Measurements from ENCODE around the gene DUSP22. TPM values are rescaled to one million over a fixed set of nuclear protein-coding genes. Genes with fewer than 3 reads are reported as not detected.
A peak's percentile ranks its signal among the peaks of the same experiment; 100 is the strongest.

DUSP22 gene
- total RNA-seq, 4 donors from 2014 or later: 35.4 to 213 (median 49.5) TPM

DNA sequence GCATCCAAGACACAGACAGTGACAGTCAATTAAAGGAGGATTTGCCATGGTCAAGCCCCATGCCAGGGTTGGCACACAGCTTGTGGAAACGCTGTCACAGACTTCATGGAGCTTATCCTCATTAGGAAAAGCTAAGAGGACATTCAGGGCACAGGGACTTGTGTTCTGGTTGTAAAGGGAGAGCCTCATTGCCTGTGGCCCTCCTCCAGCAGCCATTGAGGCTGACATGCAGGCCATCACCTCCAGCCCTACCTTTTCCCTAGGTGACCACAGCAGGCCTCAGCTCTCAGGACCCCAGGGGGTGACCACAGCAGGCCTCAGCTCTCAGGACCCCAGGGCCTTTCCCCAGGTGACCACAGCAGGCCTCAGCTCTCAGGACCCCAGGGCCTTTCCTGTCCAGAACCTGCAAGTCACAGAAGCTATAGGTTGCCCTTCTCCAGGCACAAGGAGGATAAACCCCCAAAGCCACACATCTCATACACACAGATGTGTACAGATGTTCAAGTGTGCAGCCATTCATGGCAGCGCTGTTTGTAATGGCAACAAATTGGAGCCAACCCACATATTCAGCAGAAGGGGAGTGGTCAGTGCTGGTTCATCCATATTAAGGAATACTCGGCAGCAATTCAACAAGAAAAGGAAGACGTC, 26.1 kb downstream of the DUSP22 start:
- no peak for DNase-seq
- in situ Hi-C loops (cut with MboI; ENCODE audit: low pct_ligation_motif_present in 1 of 4, low pct_unique_long_range_greater_than_20kb in 1 of 4, low sequenced_read_pairs in 3 of 4): no loop called here
- peak overlapping the region in 1 of 4 donors; percentile 58 for H3K27ac ChIP-seq

DNA sequence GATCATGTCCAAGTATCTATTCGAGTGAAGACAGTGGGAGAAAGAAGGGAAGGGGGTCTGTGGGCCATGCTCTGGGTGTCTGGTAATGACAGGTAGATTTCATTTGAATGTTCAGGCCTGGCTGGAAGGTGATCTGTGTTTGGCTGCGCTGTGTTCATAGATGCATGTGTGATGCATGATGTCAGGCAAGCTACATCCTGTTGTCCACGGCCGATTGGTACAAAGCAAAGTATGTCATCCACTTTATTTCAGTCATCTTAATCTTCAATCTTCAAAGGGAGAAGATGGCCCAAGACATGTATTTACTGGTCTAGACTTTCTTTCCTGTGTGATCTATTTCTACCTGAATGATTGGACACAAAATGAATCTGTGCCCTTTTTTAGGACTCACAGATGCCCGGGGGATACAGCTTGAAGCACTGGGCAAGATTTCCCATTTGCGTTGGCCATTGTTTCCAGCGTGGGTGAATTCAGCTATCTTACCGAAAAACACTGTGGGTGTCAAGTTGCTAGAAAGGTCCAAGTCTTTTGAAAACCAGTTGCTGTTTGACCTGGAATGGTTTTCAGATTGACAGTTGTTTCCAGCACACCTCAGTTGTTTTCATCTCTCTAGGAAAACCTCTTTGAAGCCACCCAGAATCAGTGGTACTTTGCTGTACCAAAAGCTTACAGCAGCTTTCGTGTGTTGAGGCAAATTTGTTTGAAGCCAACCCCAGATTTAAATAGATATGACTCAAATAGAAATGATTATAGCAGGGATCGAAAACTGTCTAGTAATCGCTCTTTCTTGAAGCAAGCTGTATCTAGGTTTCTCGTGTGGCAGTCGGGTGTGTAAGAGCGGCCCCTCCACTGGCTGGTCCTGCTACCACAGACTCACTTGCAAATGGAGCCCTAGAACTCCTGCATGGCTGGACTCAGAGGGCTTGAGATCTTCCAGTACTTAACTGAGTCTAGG, 27.2 kb downstream of the DUSP22 start:
- in situ Hi-C loops (cut with MboI; ENCODE audit: low pct_ligation_motif_present in 1 of 4, low pct_unique_long_range_greater_than_20kb in 1 of 4, low sequenced_read_pairs in 3 of 4): no loop called here
- peak overlapping the region in 1 of 4 donors; percentile 63 for H3K27ac ChIP-seq

More for the DNA sequence above, 26.1 kb downstream of the DUSP22 start:
- Histone ChIP-seq H3K9me3 (no peaks in the 10 kb centered on the region), H3K4me1 (peaks cover 3 to 11% (median 5%) of the 10 kb centered on the region in 4 donors), H3K4me3 (no peak overlapping the region), H3K27me3 (no peaks in the 10 kb centered on the region), H3K36me3 (no peaks in the 10 kb centered on the region)
- 78% methylated on average over 4 of the region's 4 CpGs for WGBS, 2 donors (ENCODE audit: low coverage in 1 of 2)
- no peak for TF ChIP-seq POLR2AphosphoS5 (IDR thresholded peaks at IDR 0.05)
- TF ChIP-seq POLR2A (IDR thresholded peaks at IDR 0.05): no peak
- TF ChIP-seq, protein P1, sequence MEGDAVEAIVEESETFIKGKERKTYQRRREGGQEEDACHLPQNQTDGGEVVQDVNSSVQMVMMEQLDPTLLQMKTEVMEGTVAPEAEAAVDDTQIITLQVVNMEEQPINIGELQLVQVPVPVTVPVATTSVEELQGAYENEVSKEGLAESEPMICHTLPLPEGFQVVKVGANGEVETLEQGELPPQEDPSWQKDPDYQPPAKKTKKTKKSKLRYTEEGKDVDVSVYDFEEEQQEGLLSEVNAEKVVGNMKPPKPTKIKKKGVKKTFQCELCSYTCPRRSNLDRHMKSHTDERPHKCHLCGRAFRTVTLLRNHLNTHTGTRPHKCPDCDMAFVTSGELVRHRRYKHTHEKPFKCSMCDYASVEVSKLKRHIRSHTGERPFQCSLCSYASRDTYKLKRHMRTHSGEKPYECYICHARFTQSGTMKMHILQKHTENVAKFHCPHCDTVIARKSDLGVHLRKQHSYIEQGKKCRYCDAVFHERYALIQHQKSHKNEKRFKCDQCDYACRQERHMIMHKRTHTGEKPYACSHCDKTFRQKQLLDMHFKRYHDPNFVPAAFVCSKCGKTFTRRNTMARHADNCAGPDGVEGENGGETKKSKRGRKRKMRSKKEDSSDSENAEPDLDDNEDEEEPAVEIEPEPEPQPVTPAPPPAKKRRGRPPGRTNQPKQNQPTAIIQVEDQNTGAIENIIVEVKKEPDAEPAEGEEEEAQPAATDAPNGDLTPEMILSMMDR (IDR thresholded peaks at IDR 0.05): no peak
- no peak for TF ChIP-seq EP300 (IDR thresholded peaks at IDR 0.05; ENCODE audit: low read depth)
- intact Hi-C loops (cut with DNase I; ENCODE audit: low total_unique reads): no loop called here

DNA sequence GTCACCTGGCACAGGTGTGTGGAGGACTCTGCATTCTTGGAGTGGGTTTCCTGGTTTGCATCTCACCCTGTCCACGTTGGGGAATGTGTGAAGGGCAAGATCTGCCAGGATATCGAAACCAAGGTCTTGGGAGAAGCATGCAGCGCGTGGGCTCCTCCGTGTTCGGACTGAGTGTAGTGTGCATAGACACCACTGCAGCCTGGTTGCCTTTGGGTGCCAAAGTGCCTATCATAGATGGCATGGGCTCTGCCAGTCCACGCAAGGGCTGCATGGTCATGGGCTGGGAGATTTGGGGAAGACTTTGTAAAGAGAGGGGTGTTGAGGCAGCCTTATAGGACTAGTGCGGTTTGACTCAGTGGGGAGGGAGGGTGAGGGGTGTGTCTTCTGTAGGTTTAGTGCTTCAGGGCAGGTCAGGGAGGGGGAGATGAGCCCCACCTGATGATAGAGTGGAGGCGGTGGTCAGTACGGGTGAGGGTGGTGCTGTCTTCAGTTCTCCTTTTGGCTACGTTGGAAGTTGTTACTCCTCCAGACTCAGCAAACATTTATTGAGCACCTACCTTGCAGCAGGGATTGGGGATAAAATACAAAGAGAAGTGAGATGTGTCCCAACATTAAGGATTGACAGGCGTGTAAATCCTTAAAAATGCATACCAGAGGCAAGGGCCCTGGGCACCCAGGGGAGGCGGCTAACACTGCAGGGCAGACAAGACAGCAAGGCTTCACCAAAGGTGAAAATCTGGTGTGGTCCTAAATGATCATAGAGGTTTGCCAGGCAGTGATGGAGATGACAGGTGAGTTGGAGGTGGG, 28.3 kb downstream of the DUSP22 start:
- 78 to 86% methylated on average over 10 to 13 of the region's 13 CpGs for WGBS, 2 donors (ENCODE audit: low coverage in 1 of 2)
- H3K27me3 ChIP-seq: no peaks in the 10 kb centered on the region
- TF ChIP-seq POLR2A (IDR thresholded peaks at IDR 0.05): no peak
- TF ChIP-seq, protein P1 (IDR thresholded peaks at IDR 0.05): no peak
- TF ChIP-seq EP300 (IDR thresholded peaks at IDR 0.05; ENCODE audit: low read depth): no peak
- TF ChIP-seq POLR2AphosphoS5 (IDR thresholded peaks at IDR 0.05): no peak
- intact Hi-C loops (cut with DNase I; ENCODE audit: low total_unique reads) (no loop called here), in situ Hi-C loops (cut with MboI; ENCODE audit: low pct_ligation_motif_present in 1 of 4, low pct_unique_long_range_greater_than_20kb in 1 of 4, low sequenced_read_pairs in 3 of 4) (no loop called here)
- no peaks in the 10 kb centered on the region for H3K36me3 ChIP-seq
- H3K4me1 ChIP-seq: peaks cover 3 to 14% (median 7%) of the 10 kb centered on the region in 4 donors
- H3K27ac ChIP-seq: peak overlapping the region in 1 of 4 donors; percentile 63
- DNase-seq: peak; percentile 26
- no peak overlapping the region for H3K4me3 ChIP-seq
- no peaks in the 10 kb centered on the region for H3K9me3 ChIP-seq

More for the DNA sequence above, 27.2 kb downstream of the DUSP22 start:
- Histone ChIP-seq H3K27me3 (no peaks in the 10 kb centered on the region), H3K4me3 (no peak overlapping the region), H3K4me1 (peaks cover 3 to 14% (median 7%) of the 10 kb centered on the region in 4 donors), H3K36me3 (no peaks in the 10 kb centered on the region), H3K9me3 (no peaks in the 10 kb centered on the region)
- intact Hi-C loops (cut with DNase I; ENCODE audit: low total_unique reads): no loop called here
- DNase-seq: no peak
- 69 to 76% methylated on average over 14 of the region's 14 CpGs for WGBS, 2 donors (ENCODE audit: low coverage in 1 of 2)
- TF ChIP-seq, protein P1 (IDR thresholded peaks at IDR 0.05): no peak
- TF ChIP-seq EP300 (IDR thresholded peaks at IDR 0.05; ENCODE audit: low read depth) (no peak), POLR2AphosphoS5 (IDR thresholded peaks at IDR 0.05) (peak in 1 of 3 donors; percentile 27)

DNA sequence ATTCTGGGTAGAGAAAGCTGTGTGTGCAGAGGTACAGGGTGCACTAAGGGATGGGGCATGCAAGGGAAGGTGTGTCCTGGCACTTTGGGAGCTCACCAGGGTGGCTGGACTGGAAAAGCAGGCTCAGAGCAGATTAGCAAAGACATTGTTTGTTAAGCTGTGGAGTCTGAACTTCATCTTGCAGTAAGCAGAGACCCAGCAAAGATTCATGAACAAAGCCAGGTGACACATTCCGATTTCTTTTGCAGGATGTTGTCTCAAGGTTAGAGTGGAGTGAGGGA, 28.8 kb downstream of the DUSP22 start:
- no peak for DNase-seq
- TF ChIP-seq EP300 (IDR thresholded peaks at IDR 0.05; ENCODE audit: low read depth) (no peak), POLR2AphosphoS5 (IDR thresholded peaks at IDR 0.05) (no peak), POLR2A (IDR thresholded peaks at IDR 0.05) (no peak)
- TF ChIP-seq, protein P1 (IDR thresholded peaks at IDR 0.05): no peak
- intact Hi-C loops (cut with DNase I; ENCODE audit: low total_unique reads) (no loop called here), in situ Hi-C loops (cut with MboI; ENCODE audit: low pct_ligation_motif_present in 1 of 4, low pct_unique_long_range_greater_than_20kb in 1 of 4, low sequenced_read_pairs in 3 of 4) (no loop called here)
- H3K9me3 ChIP-seq: no peaks in the 10 kb centered on the region
- no peak overlapping the region for H3K4me3 ChIP-seq
- 77 to 78% methylated on average over 1 of the region's 1 CpG for WGBS, 2 donors (ENCODE audit: low coverage in 1 of 2)
- H3K36me3 ChIP-seq: no peaks in the 10 kb centered on the region
- H3K27ac ChIP-seq: peak overlapping the region in 1 of 4 donors; percentile 63
- peaks cover under 1 to 14% (median 6%) of the 10 kb centered on the region in 4 donors for H3K4me1 ChIP-seq
- no peaks in the 10 kb centered on the region for H3K27me3 ChIP-seq
